ENCODE measurements around the gene CEP57. TPM values are rescaled to one million over a fixed set of nuclear protein-coding genes. Genes with fewer than 3 reads are reported as not detected.

The CEP57 gene
- 28.7 and 30.0 TPM in 2 replicates for total RNA-seq

DNA sequence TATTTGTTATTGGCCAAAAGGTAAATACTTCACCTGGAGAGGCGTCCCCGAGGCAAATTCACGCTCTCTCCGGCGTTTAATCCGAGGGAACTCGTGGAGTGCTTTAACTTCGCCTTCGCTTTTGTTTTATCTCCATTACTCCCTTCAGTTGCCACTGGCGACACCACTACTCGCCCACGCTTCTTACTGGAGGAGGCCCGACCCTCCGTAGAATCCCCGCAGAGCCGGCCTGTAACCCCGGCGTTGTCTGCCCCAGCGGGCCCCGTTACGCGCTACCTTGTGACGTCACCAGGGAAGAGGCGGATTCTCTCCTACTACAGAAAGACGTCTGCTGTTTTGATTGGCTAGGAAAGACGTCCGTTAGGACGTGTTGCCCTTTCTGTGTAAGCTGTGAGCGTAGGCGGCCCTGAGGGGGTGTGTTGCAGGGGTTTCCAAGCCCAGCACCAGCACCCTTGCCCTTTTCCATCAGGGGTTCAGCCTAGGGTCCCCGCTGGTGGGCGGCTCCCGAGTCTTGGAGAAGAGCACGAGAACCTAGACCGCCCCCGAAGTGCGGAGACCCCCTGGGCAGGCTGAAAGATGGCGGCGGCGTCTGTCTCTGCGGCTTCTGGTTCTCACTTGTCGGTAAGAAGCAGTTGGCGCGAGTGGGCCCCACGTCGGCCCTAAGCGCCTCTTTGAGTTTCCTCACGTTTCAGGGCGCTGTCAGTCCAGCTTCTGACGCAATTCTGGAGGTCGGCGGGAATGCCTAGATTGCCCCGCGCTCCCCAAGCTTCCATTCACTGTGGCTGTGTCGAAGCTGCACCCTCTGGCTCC, at the start of gene CEP57:
TSS of gene CEP57 (plus strand) at position 376 of the 810 bp plus-strand sequence. CDS start at position 577, 201 bp downstream.

GRCh38 chr11:95789506-95790122, 684 bp upstream of the CEP57 start, which contains the start of gene FAM76B:
Gene FAM76B (minus strand): TSS chr11:95789782. CDS start chr11:95789478, 304 bp downstream.

Other genes starting within 250 kb of the CEP57 start
- 15.3 and 17.6 TPM in 2 replicates for gene FAM76B, start 716 bp upstream of the CEP57 start, total RNA-seq
- 31.8 and 43.4 TPM in 2 replicates for gene MTMR2, start 133.6 kb downstream of the CEP57 start, total RNA-seq